Limb (tissue), 2 donors: Measurements from ENCODE around the gene GREB1L.
"Not testable (repeated sequence)": the region's sequence is repeated elsewhere in the genome, so short reads cannot be mapped to it uniquely, and the experiment has no call there.

Source experiments
- DNase-seq, 2 donors: peaks; one replicate each; pipeline ENCODE4 v3.0.0-alpha.2; 2016; ENCODE audit errors: extremely low spot score in 2 of 2

The GREB1L gene

GRCh38 chr18:21262979-21263378 is 20.9 kb downstream of the GREB1L start:
- DNase-seq: no peak

DNA sequence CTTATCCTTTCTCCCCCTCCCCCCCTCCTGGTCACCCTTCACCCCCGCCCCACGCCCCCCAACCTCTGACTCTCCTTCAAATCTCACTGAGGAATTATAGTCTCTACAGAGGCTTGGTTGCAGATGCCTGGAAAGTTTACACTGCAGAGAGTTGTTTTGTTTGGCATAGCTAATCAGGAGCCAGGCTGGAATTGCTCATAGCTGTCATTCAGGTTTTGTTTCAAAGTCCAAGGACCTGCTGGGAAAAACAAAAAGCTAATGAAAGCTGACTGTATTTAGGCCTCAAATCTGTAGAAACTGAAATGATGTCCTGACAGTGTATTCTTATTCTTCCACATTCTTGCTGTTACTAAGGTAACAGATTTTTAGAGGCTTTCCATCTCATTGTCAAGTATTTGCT is 22.6 kb downstream of the GREB1L start:
- no peak for DNase-seq

DNA sequence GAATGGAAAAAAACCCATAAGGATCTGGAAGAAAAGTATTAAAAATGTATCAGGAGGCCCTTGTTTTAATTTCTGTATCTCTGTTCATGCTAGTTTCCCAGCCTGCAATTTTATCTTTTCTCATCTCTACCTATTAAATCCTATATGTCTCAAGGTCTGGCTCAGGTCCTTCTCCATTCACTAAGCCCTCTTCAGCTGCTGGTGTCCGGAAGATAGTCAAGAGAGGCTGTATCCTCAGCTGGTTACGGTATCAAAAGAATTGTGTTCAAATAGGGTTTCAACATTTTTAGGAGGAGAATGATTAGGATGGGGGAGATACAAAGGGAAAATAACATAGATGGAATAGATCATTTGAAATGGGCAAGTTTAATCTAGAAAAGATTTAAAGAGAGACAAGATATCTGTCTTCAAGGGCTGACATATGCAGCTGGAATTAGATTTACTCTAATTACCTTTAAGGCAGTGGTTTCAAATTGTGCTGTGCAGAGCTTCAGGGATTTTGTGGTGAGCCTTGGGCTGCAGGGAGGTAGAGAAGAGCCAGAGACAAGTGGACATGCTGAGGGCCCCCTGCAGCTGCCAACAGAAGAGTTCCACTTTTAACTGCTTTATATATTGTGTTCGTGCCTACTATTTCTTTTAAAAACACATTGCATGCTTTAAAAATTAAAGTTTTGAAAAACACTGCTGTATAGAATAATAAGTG is 24.1 kb downstream of the GREB1L start:
- DNase-seq: no peak

GRCh38 chr18:21267400-21267799 is 25.4 kb downstream of the GREB1L start:
- DNase-seq: no peak

DNA sequence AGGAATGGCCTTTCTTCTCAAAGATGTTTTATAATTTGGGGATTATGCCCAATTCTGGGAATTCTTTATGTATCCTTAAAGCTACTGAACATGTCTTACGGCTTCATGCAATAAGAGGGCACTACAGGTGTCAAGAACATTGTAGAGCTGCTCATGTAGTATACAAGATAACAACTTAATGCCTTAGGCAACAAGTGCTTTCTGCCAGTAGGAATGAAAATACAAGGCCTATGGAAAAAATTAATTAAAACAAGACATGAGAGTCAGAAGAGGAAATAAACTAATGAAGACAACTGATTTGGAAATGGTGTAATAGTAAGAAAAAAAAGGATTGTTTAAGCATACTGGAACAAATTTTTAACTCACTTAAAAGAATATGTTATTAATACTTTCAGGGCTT is 27.3 kb downstream of the GREB1L start:
- DNase-seq: no peak

- no peak for DNase-seq
Observed at GRCh38 chr18:21270453-21270852, 28.4 kb downstream of the GREB1L start.

- no peak for DNase-seq
Observed at GRCh38 chr18:21272016-21272579, 30.1 kb downstream of the GREB1L start.

GRCh38 chr18:21273568-21273967 is 31.5 kb downstream of the GREB1L start:
- no peak for DNase-seq

GRCh38 chr18:21275645-21276044 is 33.6 kb downstream of the GREB1L start:
- DNase-seq: no peak

GRCh38 chr18:21277578-21277977 is 35.5 kb downstream of the GREB1L start:
- DNase-seq: no peak

DNA sequence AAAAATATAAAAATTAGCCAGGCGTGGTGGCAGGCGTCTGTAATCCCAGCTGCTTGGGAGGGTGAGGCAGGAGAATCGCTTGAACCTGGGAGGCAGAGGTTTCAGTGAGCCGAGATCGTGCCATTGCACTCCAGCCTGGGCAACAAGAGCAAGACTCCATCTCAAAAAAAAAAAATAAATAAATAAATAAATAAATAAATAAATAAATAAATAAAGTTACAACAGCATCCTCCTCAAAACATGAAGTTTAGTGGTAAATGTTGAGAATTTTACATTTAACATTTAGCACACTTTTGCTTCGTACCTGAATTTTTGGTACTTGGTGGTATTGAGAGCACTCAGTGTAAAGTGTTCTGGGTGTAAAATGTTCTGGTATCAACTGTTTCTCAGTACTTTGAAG is 36.2 kb downstream of the GREB1L start:
- DNase-seq: not testable (repeated sequence)

DNA sequence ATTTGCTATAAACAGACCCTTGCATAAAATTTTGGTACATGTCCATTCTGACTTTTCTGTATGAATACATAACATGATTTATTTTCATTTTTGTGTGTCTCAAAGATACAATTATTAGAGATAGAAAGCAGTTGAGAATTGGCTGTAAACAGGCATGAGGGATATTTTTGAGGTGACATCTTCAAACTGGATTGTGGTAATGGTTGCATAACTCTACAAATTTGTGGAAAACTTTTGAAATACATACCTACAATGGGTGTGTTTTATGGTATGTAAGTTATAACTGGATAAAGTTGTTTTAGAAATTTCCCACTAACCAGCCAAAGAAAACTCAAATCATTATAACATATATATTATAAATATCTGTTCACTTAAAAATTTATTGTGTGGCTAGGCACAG is 39.6 kb downstream of the GREB1L start:
- DNase-seq: no peak

- no peak for DNase-seq
Observed at GRCh38 chr18:21284540-21284939, 42.5 kb downstream of the GREB1L start.

DNA sequence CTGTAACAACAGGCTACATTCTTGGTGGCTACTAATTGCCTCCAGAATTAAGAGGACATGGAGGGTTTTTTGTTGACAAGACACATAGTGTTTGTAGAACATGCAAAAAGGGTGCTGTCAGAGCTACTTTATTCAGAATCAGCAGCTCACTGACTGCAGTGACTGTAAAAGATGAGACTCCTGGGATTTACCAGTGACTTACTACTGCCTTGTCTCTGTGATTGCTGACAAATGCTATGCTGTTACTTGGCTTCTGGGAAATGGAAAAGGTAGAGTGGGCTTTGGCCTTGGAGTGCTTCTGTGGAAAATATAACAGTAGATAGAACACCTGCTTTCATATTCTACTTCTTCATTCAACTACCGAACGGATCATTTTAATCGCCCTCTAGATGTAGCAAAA is 47.8 kb downstream of the GREB1L start:
- DNase-seq: no peak

DNA sequence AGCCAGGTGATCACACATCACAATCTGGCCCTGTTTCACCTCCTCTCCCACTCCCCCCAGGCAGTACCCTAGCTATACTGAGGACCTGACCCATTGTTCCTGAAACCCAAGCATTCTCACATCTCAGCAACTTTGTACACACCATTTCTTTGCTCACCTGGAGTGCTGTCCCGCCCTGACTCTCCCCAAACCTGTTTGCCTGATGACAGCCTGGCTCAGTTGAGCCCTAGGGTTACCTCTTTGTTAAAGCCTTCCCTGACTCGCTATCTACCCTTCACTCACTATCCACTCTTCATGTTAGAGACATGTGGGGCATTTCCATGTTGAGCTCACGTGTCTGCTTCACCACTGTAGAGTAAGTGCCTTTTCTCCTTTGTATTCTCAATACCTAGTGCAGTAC is 49.1 kb downstream of the GREB1L start:
- no peak for DNase-seq

GRCh38 chr18:21293479-21293878 is 51.4 kb downstream of the GREB1L start:
- no peak for DNase-seq

GRCh38 chr18:21295101-21295500 is 53.1 kb downstream of the GREB1L start:
- no peak for DNase-seq

DNA sequence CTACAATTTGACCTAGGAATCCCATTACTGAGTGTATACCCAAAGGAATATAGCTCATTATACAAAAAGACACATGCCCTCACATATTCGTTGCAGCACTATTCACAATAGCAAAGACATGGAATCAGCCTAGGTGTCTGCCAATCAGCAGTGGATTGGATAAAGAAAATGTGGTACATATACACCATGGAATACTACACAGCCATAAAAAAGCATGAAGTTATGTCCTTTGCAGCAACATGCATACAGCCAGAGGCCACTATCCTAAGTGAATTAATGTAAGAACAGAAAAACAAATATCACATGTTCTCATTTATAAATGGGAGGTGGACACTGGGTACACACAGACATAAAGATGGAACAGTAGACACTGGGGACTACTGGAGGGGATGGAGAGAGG is 54.0 kb downstream of the GREB1L start:
- DNase-seq: no peak

GRCh38 chr18:21298351-21298750 is 56.3 kb downstream of the GREB1L start:
- no peak for DNase-seq

- DNase-seq: no peak
Observed at GRCh38 chr18:21300035-21300907, 58.2 kb downstream of the GREB1L start.

- DNase-seq: no peak
Observed at GRCh38 chr18:21300908-21301200, 58.8 kb downstream of the GREB1L start.

GRCh38 chr18:21303445-21303844 is 61.4 kb downstream of the GREB1L start:
- DNase-seq: no peak

DNA sequence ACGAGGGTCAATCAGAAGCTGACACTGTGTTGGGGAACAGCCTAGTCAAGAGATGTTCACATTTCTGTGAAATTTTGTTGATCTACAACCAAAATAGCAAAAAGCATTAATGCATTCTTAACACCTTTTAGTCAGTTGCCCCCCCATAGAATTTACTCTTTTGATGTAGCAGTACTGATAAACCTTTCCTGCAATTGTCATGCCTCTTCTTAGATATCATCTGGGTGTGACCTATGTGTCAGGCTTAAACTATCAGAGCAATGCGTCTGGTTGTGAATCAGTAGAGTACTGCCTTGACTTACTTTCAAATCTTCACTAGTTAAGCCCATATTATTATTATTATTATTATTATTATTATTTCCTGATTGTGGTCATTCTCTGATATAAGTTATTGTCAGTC is 61.9 kb downstream of the GREB1L start:
- DNase-seq: no peak
